ENCODE measurements around the gene PUM2.

GRCh38 chr2:20343128-20343527, 7.5 kb downstream of the PUM2 start:
- TF ChIP-seq, protein P1, sequence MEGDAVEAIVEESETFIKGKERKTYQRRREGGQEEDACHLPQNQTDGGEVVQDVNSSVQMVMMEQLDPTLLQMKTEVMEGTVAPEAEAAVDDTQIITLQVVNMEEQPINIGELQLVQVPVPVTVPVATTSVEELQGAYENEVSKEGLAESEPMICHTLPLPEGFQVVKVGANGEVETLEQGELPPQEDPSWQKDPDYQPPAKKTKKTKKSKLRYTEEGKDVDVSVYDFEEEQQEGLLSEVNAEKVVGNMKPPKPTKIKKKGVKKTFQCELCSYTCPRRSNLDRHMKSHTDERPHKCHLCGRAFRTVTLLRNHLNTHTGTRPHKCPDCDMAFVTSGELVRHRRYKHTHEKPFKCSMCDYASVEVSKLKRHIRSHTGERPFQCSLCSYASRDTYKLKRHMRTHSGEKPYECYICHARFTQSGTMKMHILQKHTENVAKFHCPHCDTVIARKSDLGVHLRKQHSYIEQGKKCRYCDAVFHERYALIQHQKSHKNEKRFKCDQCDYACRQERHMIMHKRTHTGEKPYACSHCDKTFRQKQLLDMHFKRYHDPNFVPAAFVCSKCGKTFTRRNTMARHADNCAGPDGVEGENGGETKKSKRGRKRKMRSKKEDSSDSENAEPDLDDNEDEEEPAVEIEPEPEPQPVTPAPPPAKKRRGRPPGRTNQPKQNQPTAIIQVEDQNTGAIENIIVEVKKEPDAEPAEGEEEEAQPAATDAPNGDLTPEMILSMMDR (conservative IDR thresholded peaks at IDR 0.05; ENCODE audit: low read depth, low read length), result no peak
- no peak for TF ChIP-seq EZH2 (IDR thresholded peaks at IDR 0.05; ENCODE audit: borderline replicate concordance, low read depth, low read length, poor library complexity, severe bottlenecking)

Measured in A673 (cell line).